GM12878 (cell line): ENCODE results near the gene NFATC3.

Experiments
- CHD2 ChIP-seq: IDR thresholded peaks from 2 replicates; pipeline ENCODE4 v1.6.1; 2011; ENCODE audit warnings: low read depth, low read length, improper control_type of control experiment, borderline replicate concordance
- CTCF ChIP-seq, 3 experiments: IDR thresholded peaks in 2 of 3; conservative IDR thresholded peaks in 1 of 3; 2 replicates each; pipeline ENCODE4 v1.5.1; 2011; ENCODE audit warnings: low read depth in 3 of 3, low read length in 3 of 3, mild to moderate bottlenecking in 3 of 3, control low read depth in 2 of 3, moderate library complexity in 2 of 3, inconsistent platforms in 1 of 3, mixed read lengths in 1 of 3; ENCODE audit not compliant: control insufficient read depth in 2 of 3, insufficient read depth in 1 of 3; ENCODE audit errors: extremely low read depth in 1 of 3
- ELK1 ChIP-seq: IDR thresholded peaks from 2 replicates; pipeline ENCODE4 v1.6.1; 2012; ENCODE audit warnings: low read depth, low read length, improper control_type of control experiment
- MXI1 ChIP-seq: fragments of 150-350 bp; IDR thresholded peaks from 2 replicates; pipeline ENCODE4 v1.6.1; 2011; ENCODE audit warnings: low read depth, mild to moderate bottlenecking, inconsistent platforms, low read length, improper control_type of control experiment
- MYC ChIP-seq: IDR thresholded peaks from 2 replicates; pipeline ENCODE4 v1.6.1; 2011; ENCODE audit warnings: mild to moderate bottlenecking, low read length, moderate library complexity, inconsistent platforms; ENCODE audit not compliant: insufficient read depth, insufficient replicate concordance, insufficient read length, severe bottlenecking
- NBN ChIP-seq: fragments of 450-650 bp; IDR thresholded peaks from 2 replicates; pipeline ENCODE4 v1.6.1; 2016
- RBBP5 ChIP-seq: fragments of 200-600 bp; sonication (generic); conservative IDR thresholded peaks from 2 replicates; pipeline ENCODE4 v1.6.1; 2016
- SIN3A ChIP-seq: IDR thresholded peaks from 2 replicates; pipeline ENCODE4 v1.6.1; 2012; ENCODE audit warnings: low read depth, low read length, improper control_type of control experiment
- SPI1 ChIP-seq: IDR thresholded peaks from 2 replicates; pipeline ENCODE4 v1.6.1; 2011; ENCODE audit warnings: low read depth, mild to moderate bottlenecking, low read length, moderate library complexity, borderline replicate concordance; ENCODE audit not compliant: insufficient read depth
- USF1 ChIP-seq: IDR thresholded peaks from 2 replicates; pipeline ENCODE4 v1.6.1; 2011; ENCODE audit warnings: borderline replicate concordance, low read depth, mild to moderate bottlenecking, moderate library complexity, mixed read lengths, low read length; ENCODE audit not compliant: insufficient read depth; ENCODE audit errors: extremely low read length
- ZNF274 ChIP-seq: IDR thresholded peaks from one replicate; pipeline ENCODE4 v1.8.0; 2011; ENCODE audit not compliant: insufficient read length, insufficient read depth
- TF ChIP-seq, protein P1 (sequence below): IDR thresholded peaks from 2 replicates; pipeline ENCODE4 v1.6.1; 2012; ENCODE audit warnings: low read depth, low read length, improper control_type of control experiment
- TF ChIP-seq, protein P2 (sequence below): fragments of 450-650 bp; IDR thresholded peaks from 2 replicates; pipeline ENCODE4 v1.6.1; 2017; ENCODE audit warnings: mild to moderate bottlenecking

- TF ChIP-seq, protein P1, sequence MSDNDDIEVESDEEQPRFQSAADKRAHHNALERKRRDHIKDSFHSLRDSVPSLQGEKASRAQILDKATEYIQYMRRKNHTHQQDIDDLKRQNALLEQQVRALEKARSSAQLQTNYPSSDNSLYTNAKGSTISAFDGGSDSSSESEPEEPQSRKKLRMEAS, result no peak
- TF ChIP-seq RBBP5 (no peak), ELK1 (no peak), USF1 (no peak), MXI1 (no peak), CTCF (IDR thresholded peaks at IDR 0.05 in 2 of 3, conservative IDR thresholded peaks at IDR 0.05 in 1 of 3; ENCODE audit: control insufficient read depth in 2 of 3, extremely low read depth in 1 of 3, insufficient read depth in 1 of 3, low read depth in 3 of 3, low read length in 3 of 3) (no peak), MYC (no peak), SIN3A (no peak), ZNF274 (no peak), CHD2 (no peak), SPI1 (no peak), NBN (no peak)
- TF ChIP-seq, protein P2, sequence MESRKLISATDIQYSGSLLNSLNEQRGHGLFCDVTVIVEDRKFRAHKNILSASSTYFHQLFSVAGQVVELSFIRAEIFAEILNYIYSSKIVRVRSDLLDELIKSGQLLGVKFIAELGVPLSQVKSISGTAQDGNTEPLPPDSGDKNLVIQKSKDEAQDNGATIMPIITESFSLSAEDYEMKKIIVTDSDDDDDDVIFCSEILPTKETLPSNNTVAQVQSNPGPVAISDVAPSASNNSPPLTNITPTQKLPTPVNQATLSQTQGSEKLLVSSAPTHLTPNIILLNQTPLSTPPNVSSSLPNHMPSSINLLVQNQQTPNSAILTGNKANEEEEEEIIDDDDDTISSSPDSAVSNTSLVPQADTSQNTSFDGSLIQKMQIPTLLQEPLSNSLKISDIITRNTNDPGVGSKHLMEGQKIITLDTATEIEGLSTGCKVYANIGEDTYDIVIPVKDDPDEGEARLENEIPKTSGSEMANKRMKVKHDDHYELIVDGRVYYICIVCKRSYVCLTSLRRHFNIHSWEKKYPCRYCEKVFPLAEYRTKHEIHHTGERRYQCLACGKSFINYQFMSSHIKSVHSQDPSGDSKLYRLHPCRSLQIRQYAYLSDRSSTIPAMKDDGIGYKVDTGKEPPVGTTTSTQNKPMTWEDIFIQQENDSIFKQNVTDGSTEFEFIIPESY, result no peak
Measured at GRCh38 chr16:68228652-68229051, 143.5 kb downstream of the NFATC3 start.
